PC-3 (cell line): ENCODE data around the gene PLXNA1. TPM values are rescaled to one million over a fixed set of nuclear protein-coding genes. Genes with fewer than 3 reads are reported as not detected.

ENCODE experiments used
- ATAC-seq: fragments of 200-7000 bp; cut with Tn5 transposase; 2 replicates; pipeline ENCODE4 v1.9.1; 2020; ENCODE audit warnings: mild to moderate bottlenecking, moderate library complexity
- BruUV-seq: library from RNA; stranded (reverse); fragments of 400-500 nt; replicated peaks from 2 replicates; lab custom pipeline; 2021; lab: Mats Ljungman, UMichigan
- CTCF ChIA-PET: fragments of 300-600 bp; sonication (Branson Sonifier 250); formaldehyde crosslinking; loops from one replicate; lab custom pipeline; 2022; ENCODE audit warnings: antibody characterized with exemption; lab: Charles Lee
- POLR2A ChIA-PET: fragments of 300-600 bp; sonication (Branson Sonifier 250); formaldehyde crosslinking; loops from one replicate; lab custom pipeline; 2022; ENCODE audit warnings: antibody characterized with exemption; ENCODE audit not compliant: unreplicated experiment; lab: Charles Lee
- DNase-seq: peaks from one replicate; pipeline ENCODE4 v3.0.0-alpha.2; 2015
- H2AFZ ChIP-seq: fragments of 300-600 bp; sonication (generic); 2 replicates; pipeline ENCODE4 v1.6.0; 2016; ENCODE audit warnings: antibody characterized with exemption, low read length
- H3F3A ChIP-seq: fragments of 300-600 bp; sonication (generic); one replicate; pipeline ENCODE4 v1.6.0; 2017; ENCODE audit warnings: antibody characterized with exemption, low read length, control low read depth, mild to moderate bottlenecking; ENCODE audit not compliant: unreplicated experiment
- H3K27ac ChIP-seq: fragments of 300-600 bp; sonication (generic); 2 replicates; pipeline ENCODE4 v1.5.1; 2016; ENCODE audit warnings: mild to moderate bottlenecking, low read length
- H3K27me3 ChIP-seq: fragments of 300-600 bp; sonication (generic); 2 replicates; pipeline ENCODE4 v1.6.1; 2016; ENCODE audit warnings: low read length, mixed read lengths
- H3K36me3 ChIP-seq: fragments of 300-600 bp; sonication (generic); 2 replicates; pipeline ENCODE4 v1.6.1; 2016; ENCODE audit warnings: low read depth, mixed run types, low read length, mixed read lengths
- H3K4me1 ChIP-seq: fragments of 300-600 bp; sonication (generic); 2 replicates; pipeline ENCODE4 v1.5.1; 2016; ENCODE audit warnings: low read length; ENCODE audit not compliant: insufficient read depth
- H3K4me2 ChIP-seq: fragments of 300-600 bp; sonication (generic); 2 replicates; pipeline ENCODE4 v1.6.0; 2016; ENCODE audit warnings: low read length
- H3K4me3 ChIP-seq: fragments of 300-600 bp; sonication (generic); 2 replicates; pipeline ENCODE4 v1.5.1; 2016; ENCODE audit warnings: mild to moderate bottlenecking, low read length, mixed read lengths
- H3K79me2 ChIP-seq: fragments of 300-600 bp; sonication (generic); 2 replicates; pipeline ENCODE4 v1.6.1; 2017; ENCODE audit warnings: low read length, mixed read lengths
- H3K9ac ChIP-seq: fragments of 300-600 bp; sonication (generic); 2 replicates; pipeline ENCODE4 v1.6.0; 2016; ENCODE audit warnings: mild to moderate bottlenecking, low read length
- H3K9me2 ChIP-seq: fragments of 300-600 bp; sonication (generic); replicated peaks from 2 replicates; pipeline ENCODE4 v1.6.1; 2016; ENCODE audit warnings: mixed run types, low read length, mixed read lengths
- H3K9me3 ChIP-seq: fragments of 300-600 bp; sonication (generic); 2 replicates; pipeline ENCODE4 v1.6.1; 2016; ENCODE audit warnings: low read length, mixed read lengths
- H4K20me1 ChIP-seq: fragments of 300-600 bp; sonication (generic); 2 replicates; pipeline ENCODE4 v1.6.1; 2016; ENCODE audit warnings: low read length, mixed read lengths
- CTCF ChIP-seq: fragments of 300-600 bp; sonication (generic); conservative IDR thresholded peaks from 2 replicates; pipeline ENCODE4 v1.5.1; 2017; ENCODE audit warnings: antibody characterized with exemption, low read depth, mild to moderate bottlenecking, low read length
- EZH2 ChIP-seq: fragments of 300-600 bp; sonication (generic); IDR thresholded peaks from one replicate; pipeline ENCODE4 v1.6.1; 2017; ENCODE audit warnings: antibody characterized with exemption, mild to moderate bottlenecking, low read length; ENCODE audit not compliant: unreplicated experiment
- EZH2phosphoT487 ChIP-seq: fragments of 300-600 bp; sonication (generic); IDR thresholded peaks from 2 replicates; pipeline ENCODE4 v1.6.1; 2018; ENCODE audit warnings: mild to moderate bottlenecking, antibody characterized with exemption, low read length, borderline replicate concordance
- intact Hi-C: fragments of 100-400 bp; cut with micrococcal nuclease; formaldehyde crosslinking; loops from 2 replicates; pipeline ENCODE4 v1.9.0; 2023
- total RNA-seq: library from RNA; depleted of rRNA; stranded (reverse); fragments of >200 nt; gene quantifications from 2 replicates; pipeline ENCODE4 v1.2.3, GENCODE V29; 2014

Gene PLXNA1
- total RNA-seq, 1 experiment from 2014 or later, result 30.0 TPM

GRCh38 chr3:126970101-126970500 lies 12.8 kb upstream of the PLXNA1 start:
- TF ChIP-seq CTCF, result no peak
- TF ChIP-seq EZH2phosphoT487, result no peak
- TF ChIP-seq EZH2, result no peak
- Histone ChIP-seq H4K20me1 (no peaks in the 10 kb centered on the region), H3K4me2 (no peak overlapping the region), H3K27me3 (no peaks in the 10 kb centered on the region), H3F3A (no peaks in the 10 kb centered on the region), H3K27ac (no peak overlapping the region), H3K4me3 (no peak overlapping the region), H3K9ac (no peak overlapping the region), H3K9me2 (no peaks in the 10 kb centered on the region), H3K9me3 (peaks cover 4% of the 10 kb centered on the region; the same call in 1 of the 2 replicates), H3K4me1 (peaks cover 11% of the 10 kb centered on the region), H3K36me3 (no peaks in the 10 kb centered on the region), H3K79me2 (no peaks in the 10 kb centered on the region), H2AFZ (no peak overlapping the region)
- POLR2A ChIA-PET, result no interaction called here
- BruUV-seq, result no TSS peak
- DNase-seq (no peak), ATAC-seq (no peak)
- CTCF ChIA-PET, result no interaction called here
- intact Hi-C loops, result no loop called here

GRCh38 chr3:126970921-126971320 lies 12.0 kb upstream of the PLXNA1 start:
- no peaks in the 10 kb centered on the region for H3K79me2 ChIP-seq
- no peaks in the 10 kb centered on the region for H3K9me2 ChIP-seq
- H3K4me2 ChIP-seq, result no peak overlapping the region
- peaks cover 4% of the 10 kb centered on the region for H3K4me1 ChIP-seq
- H4K20me1 ChIP-seq, result no peaks in the 10 kb centered on the region
- ChIA-PET POLR2A (no interaction called here), CTCF (no interaction called here)
- peaks cover 4% of the 10 kb centered on the region; the same call in 1 of the 2 replicates for H3K9me3 ChIP-seq
- intact Hi-C loops, result no loop called here
- no peak for DNase-seq
- no peak overlapping the region for H3K27ac ChIP-seq
- ATAC-seq, result no peak
- no peaks in the 10 kb centered on the region for H3K27me3 ChIP-seq
- no peak overlapping the region for H3K4me3 ChIP-seq
- no peaks in the 10 kb centered on the region for H3K36me3 ChIP-seq
- H3K9ac ChIP-seq, result no peak overlapping the region
- TF ChIP-seq EZH2phosphoT487 (no peak), EZH2 (no peak), CTCF (no peak)
- H2AFZ ChIP-seq, result no peak overlapping the region
- H3F3A ChIP-seq, result no peaks in the 10 kb centered on the region
- no TSS peak for BruUV-seq

GRCh38 chr3:126971891-126972351 lies 11.0 kb upstream of the PLXNA1 start:
- peaks cover 4% of the 10 kb centered on the region; the same call in 1 of the 2 replicates for H3K9me3 ChIP-seq
- CTCF ChIA-PET, result no interaction called here
- H3K27ac ChIP-seq, result no peak overlapping the region
- no peak overlapping the region for H3K9ac ChIP-seq
- no peaks in the 10 kb centered on the region for H3F3A ChIP-seq
- no peaks in the 10 kb centered on the region for H4K20me1 ChIP-seq
- no peaks in the 10 kb centered on the region for H3K4me1 ChIP-seq
- TF ChIP-seq EZH2 (no peak), CTCF (no peak), EZH2phosphoT487 (no peak)
- POLR2A ChIA-PET, result no interaction called here
- no peaks in the 10 kb centered on the region for H3K27me3 ChIP-seq
- no peak for ATAC-seq
- no peak for DNase-seq
- H3K9me2 ChIP-seq, result no peaks in the 10 kb centered on the region
- no peak overlapping the region for H3K4me2 ChIP-seq
- no peak overlapping the region for H3K4me3 ChIP-seq
- H3K79me2 ChIP-seq, result no peaks in the 10 kb centered on the region
- H2AFZ ChIP-seq, result no peak overlapping the region
- no TSS peak for BruUV-seq
- intact Hi-C loops, result no loop called here
- no peaks in the 10 kb centered on the region for H3K36me3 ChIP-seq
